Brain microvascular endothelial cell (primary cell): Measurements from ENCODE around the gene PKIG.

Experiments
- DNase-seq: peaks from one replicate; pipeline ENCODE4 v3.0.0-alpha.2; 2020
- H3K27ac ChIP-seq: fragments of 250-450 bp; sonication (Bioruptor Pico); 2 replicates; pipeline ENCODE4 v1.5.1; 2020; ENCODE audit warnings: mild to moderate bottlenecking, moderate library complexity
- H3K27me3 ChIP-seq: fragments of 250-450 bp; sonication (Bioruptor Pico); replicated peaks from 2 replicates; pipeline ENCODE4 v1.5.1; 2020; ENCODE audit warnings: mild to moderate bottlenecking
- H3K36me3 ChIP-seq: fragments of 250-450 bp; sonication (Bioruptor Pico); replicated peaks from 2 replicates; pipeline ENCODE4 v1.5.1; 2020; ENCODE audit warnings: mild to moderate bottlenecking
- H3K4me3 ChIP-seq: 2 replicates; pipeline ENCODE4 v1.5.1; 2011; ENCODE audit warnings: low read depth, mild to moderate bottlenecking, control low read depth, low read length, moderate library complexity
- CTCF ChIP-seq: IDR thresholded peaks from 2 replicates; pipeline ENCODE4 v1.5.1; 2011; ENCODE audit warnings: low read depth, mild to moderate bottlenecking, moderate library complexity, low read length, control low read depth, inconsistent platforms; ENCODE audit errors: missing control alignments
- in situ Hi-C: cut with HindIII; loops from 2 replicates; pipeline ENCODE4 v1.10.0; 2017; ENCODE audit warnings: low sequenced_read_pairs, low pct_ligation_motif_present

Gene PKIG

GRCh38 chr20:44580581-44581268, 1.7 kb upstream of the PKIG start:
- no peak for DNase-seq
- Histone ChIP-seq H3K27ac (no peak overlapping the region), H3K27me3 (no peaks in the 10 kb centered on the region), H3K36me3 (no peaks in the 10 kb centered on the region), H3K4me3 (no peak overlapping the region)
- TF ChIP-seq CTCF: no peak
- in situ Hi-C loops: no loop called here

- in situ Hi-C loops: no loop called here
- Histone ChIP-seq H3K27ac (no peak overlapping the region), H3K36me3 (no peaks in the 10 kb centered on the region), H3K27me3 (no peaks in the 10 kb centered on the region), H3K4me3 (no peak overlapping the region)
- no peak for DNase-seq
- no peak for TF ChIP-seq CTCF
Observed at GRCh38 chr20:44581515-44581914, 864 bp upstream of the PKIG start.

- TF ChIP-seq CTCF: no peak
- H3K4me3 ChIP-seq: peak overlapping the region; percentile 46
- no peaks in the 10 kb centered on the region for H3K36me3 ChIP-seq
- no peak overlapping the region for H3K27ac ChIP-seq
- no peaks in the 10 kb centered on the region for H3K27me3 ChIP-seq
- in situ Hi-C loops: no loop called here
- DNase-seq: no peak
Observed at GRCh38 chr20:44583157-44583556, 778 bp downstream of the PKIG start.

GRCh38 chr20:44584162-44584561, 1.8 kb downstream of the PKIG start:
- no peaks in the 10 kb centered on the region for H3K27me3 ChIP-seq
- DNase-seq: no peak
- H3K4me3 ChIP-seq: no peak overlapping the region
- no peaks in the 10 kb centered on the region for H3K36me3 ChIP-seq
- TF ChIP-seq CTCF: no peak
- H3K27ac ChIP-seq: no peak overlapping the region
- in situ Hi-C loops: no loop called here

- no peaks in the 10 kb centered on the region for H3K27me3 ChIP-seq
- H3K27ac ChIP-seq: no peak overlapping the region
- no peak for TF ChIP-seq CTCF
- in situ Hi-C loops: no loop called here
- no peaks in the 10 kb centered on the region for H3K36me3 ChIP-seq
- no peak overlapping the region for H3K4me3 ChIP-seq
- DNase-seq: no peak
Observed at GRCh38 chr20:44585057-44585963, 2.9 kb downstream of the PKIG start.
